ENCODE data around the gene RABL6.

Gene RABL6

DNA sequence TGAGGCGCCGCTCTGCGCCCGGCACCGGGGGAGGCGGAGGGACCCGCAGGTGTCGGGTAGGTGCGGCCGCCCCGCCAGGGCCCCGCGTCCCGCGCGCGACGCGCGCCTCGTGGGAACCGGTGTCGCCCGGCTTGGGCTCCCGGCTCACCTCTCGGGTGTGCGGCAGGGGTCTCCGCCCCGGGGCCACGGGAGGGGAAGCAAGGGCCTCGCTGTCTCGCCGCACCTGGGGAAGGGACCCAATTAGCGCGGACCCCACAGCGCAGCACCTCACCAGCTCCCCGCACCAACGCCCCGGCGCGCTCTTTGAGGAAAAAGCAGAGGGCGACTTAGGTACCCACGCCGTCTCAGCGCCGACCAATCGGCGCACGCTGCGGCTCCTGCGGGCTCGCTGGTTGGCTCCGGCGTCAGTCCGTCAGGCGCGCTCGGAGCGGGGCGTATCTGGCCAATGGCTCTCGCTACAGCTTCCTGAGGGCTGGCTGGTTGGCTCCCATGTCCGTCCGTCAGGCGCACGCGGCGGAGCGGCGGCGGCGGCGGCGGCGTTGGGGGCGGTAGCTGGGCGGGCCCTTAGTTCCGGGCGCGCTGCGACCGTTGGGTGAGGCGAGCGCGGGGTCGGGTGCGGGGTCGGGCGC lies 78.3 kb downstream of the RABL6 start, which contains the start of gene TRAF2:
Gene TRAF2 (plus strand): TSS at position 567 of the 629 bp plus-strand sequence. CDS start 12,225 bp downstream, outside the sequence.
- no peaks in the 10 kb centered on the region for H3K9me3 ChIP-seq (ENCODE audit: control insufficient read depth, insufficient read depth, low read depth, low read length)
- peak within 1 kb of the TSS; percentile 84 for H3K9ac ChIP-seq (ENCODE audit: low read length)
- H3K27me3 ChIP-seq (ENCODE audit: control insufficient read depth, insufficient read depth, low read length): no peaks in the 10 kb centered on the region
- H3K27ac ChIP-seq (ENCODE audit: low read depth, low read length): peak within 1 kb of the TSS; percentile 86; the same call in 1 of the 2 replicates
- H3K4me3 ChIP-seq (ENCODE audit: low read depth, low read length): peak within 1 kb of the TSS; percentile 94
- H3K36me3 ChIP-seq (ENCODE audit: control insufficient read depth, insufficient read depth, low read length): peaks cover 14% of the 10 kb centered on the region
- H3K4me1 ChIP-seq (ENCODE audit: control insufficient read depth, insufficient read depth, low read length): peaks cover 17% of the 10 kb centered on the region

DNA sequence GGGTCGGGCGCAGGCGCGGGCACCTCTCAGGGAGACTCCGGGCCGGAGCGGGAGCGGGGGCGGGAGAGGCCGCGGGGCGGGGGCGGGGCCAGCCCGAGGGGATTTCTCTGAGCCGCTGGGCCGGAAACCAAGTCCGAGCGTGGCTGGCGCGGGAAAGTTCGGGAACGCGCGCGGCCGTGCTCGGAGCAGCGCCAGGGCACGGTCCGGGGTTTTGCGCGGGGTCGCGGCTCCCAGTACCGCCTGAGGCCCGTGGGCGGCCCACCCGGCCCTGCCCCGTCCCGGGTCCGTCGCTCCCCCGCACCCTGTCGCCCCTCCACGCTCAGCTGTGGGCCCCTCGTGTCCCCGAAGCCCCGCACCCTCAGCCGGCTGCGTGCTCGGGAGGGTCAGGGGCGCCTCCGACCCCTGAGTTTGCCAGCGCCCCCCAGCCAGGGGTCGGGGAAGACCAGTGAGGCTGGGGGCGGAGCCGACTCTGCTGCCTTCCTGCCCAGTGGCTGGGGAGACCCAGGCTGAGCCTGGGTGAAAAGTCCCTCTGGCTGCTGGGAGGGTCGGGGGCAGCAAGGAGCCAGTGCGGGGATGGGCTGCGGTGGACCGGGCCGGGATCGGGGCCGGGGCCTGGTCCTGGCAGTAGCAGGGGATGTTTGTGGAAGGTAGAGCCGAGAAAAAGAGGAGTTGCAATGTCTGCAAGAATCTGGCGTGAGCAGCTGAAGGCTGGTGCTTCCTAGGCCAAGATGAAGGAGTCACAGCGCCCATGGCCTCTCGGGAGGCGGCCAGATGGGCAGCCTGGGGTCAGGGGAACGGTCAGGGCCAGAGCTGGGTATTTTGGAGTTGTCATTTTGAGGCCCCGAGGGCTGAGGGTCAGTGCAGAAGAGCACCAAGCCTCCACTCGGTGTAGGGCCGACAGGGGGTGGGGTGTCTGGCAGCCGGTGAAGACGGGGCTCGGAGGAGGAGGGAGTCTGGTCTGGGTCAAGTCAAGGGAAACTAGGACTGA lies 79.2 kb downstream of the RABL6 start:
- peak overlapping the region; percentile 86; the same call in 1 of the 2 replicates for H3K27ac ChIP-seq (ENCODE audit: low read depth, low read length)
- peaks cover 16% of the 10 kb centered on the region for H3K36me3 ChIP-seq (ENCODE audit: control insufficient read depth, insufficient read depth, low read length)
- no peaks in the 10 kb centered on the region for H3K9me3 ChIP-seq (ENCODE audit: control insufficient read depth, insufficient read depth, low read depth, low read length)
- peak overlapping the region; percentile 84 for H3K9ac ChIP-seq (ENCODE audit: low read length)
- H3K27me3 ChIP-seq (ENCODE audit: control insufficient read depth, insufficient read depth, low read length): no peaks in the 10 kb centered on the region
- peak overlapping the region; percentile 94 for H3K4me3 ChIP-seq (ENCODE audit: low read depth, low read length)
- peaks cover 10% of the 10 kb centered on the region for H3K4me1 ChIP-seq (ENCODE audit: control insufficient read depth, insufficient read depth, low read length)

- H3K27ac ChIP-seq (ENCODE audit: low read depth, low read length): no peak overlapping the region
- no peak overlapping the region for H3K9ac ChIP-seq (ENCODE audit: low read length)
- H3K27me3 ChIP-seq (ENCODE audit: control insufficient read depth, insufficient read depth, low read length): no peaks in the 10 kb centered on the region
- H3K9me3 ChIP-seq (ENCODE audit: control insufficient read depth, insufficient read depth, low read depth, low read length): no peaks in the 10 kb centered on the region
- H3K4me1 ChIP-seq (ENCODE audit: control insufficient read depth, insufficient read depth, low read length): peaks cover 2% of the 10 kb centered on the region; the same call in 1 of the 2 replicates
- peaks cover 26% of the 10 kb centered on the region for H3K36me3 ChIP-seq (ENCODE audit: control insufficient read depth, insufficient read depth, low read length)
- H3K4me3 ChIP-seq (ENCODE audit: low read depth, low read length): no peak overlapping the region
Observed at GRCh38 chr9:136888454-136888853, 80.7 kb downstream of the RABL6 start.

GRCh38 chr9:136889858-136890257 lies 82.1 kb downstream of the RABL6 start:
- Histone ChIP-seq H3K9ac (ENCODE audit: low read length) (no peak overlapping the region), H3K27ac (ENCODE audit: low read depth, low read length) (no peak overlapping the region), H3K4me3 (ENCODE audit: low read depth, low read length) (no peak overlapping the region), H3K4me1 (ENCODE audit: control insufficient read depth, insufficient read depth, low read length) (peaks cover 2% of the 10 kb centered on the region; the same call in 1 of the 2 replicates), H3K9me3 (ENCODE audit: control insufficient read depth, insufficient read depth, low read depth, low read length) (no peaks in the 10 kb centered on the region), H3K36me3 (ENCODE audit: control insufficient read depth, insufficient read depth, low read length) (peaks cover 34% of the 10 kb centered on the region), H3K27me3 (ENCODE audit: control insufficient read depth, insufficient read depth, low read length) (no peaks in the 10 kb centered on the region)

DNA sequence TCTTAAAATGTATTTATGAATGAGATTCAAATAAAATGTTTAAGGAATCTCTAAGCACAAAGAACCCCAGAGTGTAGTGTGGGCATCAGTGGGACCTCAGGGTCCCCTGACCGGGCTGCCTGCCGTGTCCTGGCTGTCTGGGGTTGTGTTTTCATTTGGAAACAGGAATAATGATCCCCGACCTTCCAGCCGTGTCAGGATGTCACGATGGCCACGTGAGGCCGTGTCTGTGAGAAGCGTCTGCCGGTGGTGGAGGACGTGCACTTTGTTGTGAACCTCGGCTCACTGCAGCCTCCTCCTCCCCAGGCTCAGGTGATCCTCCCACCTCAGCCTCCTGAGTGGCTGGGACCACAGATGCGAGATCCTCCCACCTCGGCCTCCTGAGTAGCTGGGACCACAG lies 82.9 kb downstream of the RABL6 start:
- no peak overlapping the region for H3K27ac ChIP-seq (ENCODE audit: low read depth, low read length)

More for the DNA sequence above, 82.9 kb downstream of the RABL6 start:
- Histone ChIP-seq H3K27me3 (ENCODE audit: control insufficient read depth, insufficient read depth, low read length) (no peaks in the 10 kb centered on the region), H3K9ac (ENCODE audit: low read length) (no peak overlapping the region), H3K4me3 (ENCODE audit: low read depth, low read length) (no peak overlapping the region), H3K4me1 (ENCODE audit: control insufficient read depth, insufficient read depth, low read length) (peaks cover 2% of the 10 kb centered on the region; the same call in 1 of the 2 replicates), H3K36me3 (ENCODE audit: control insufficient read depth, insufficient read depth, low read length) (peaks cover 40% of the 10 kb centered on the region), H3K9me3 (ENCODE audit: control insufficient read depth, insufficient read depth, low read depth, low read length) (no peaks in the 10 kb centered on the region)
